Right lobe of liver (tissue), 4 donors: ENCODE data around the gene MMRN2.

Experiments
- CTCF ChIP-seq, 4 donors: fragments of 200-600 bp in 3 of 4; fragments of 450-650 bp in 1 of 4; IDR thresholded peaks; one replicate each; pipeline versions ENCODE4 v1.5.1 to v1.8.0; 2016 to 2022; ENCODE audit warnings: antibody characterized with exemption in 4 of 4, mild to moderate bottlenecking in 2 of 4
- POLR2A ChIP-seq: fragments of 450-650 bp; IDR thresholded peaks from one replicate; pipeline ENCODE4 v1.6.1; 2017; ENCODE audit warnings: antibody characterized with exemption, mild to moderate bottlenecking
- donor health status: DM: no; HTN: no; CAD: no.
- donor health status: DM: no; HTN: no; CAD: no.
- donor health status: DM: no; HTN: yes; CAD: no.

GRCh38 chr10:86944031-86944419, 13.4 kb downstream of the MMRN2 start:
- TF ChIP-seq CTCF (IDR thresholded peaks at IDR 0.05) (no peak), POLR2A (no peak)
